Activated CD8-positive, alpha-beta T cell treated with anti-CD3 and anti-CD28 coated beads for 36 hours (primary cell): Measurements from ENCODE around the gene CST5. TPM values are rescaled to one million over a fixed set of nuclear protein-coding genes. Genes with fewer than 3 reads are reported as not detected.

Experiments used
- ATAC-seq: fragments of 200-7000 bp; cut with Tn5 transposase; one replicate; pipeline ENCODE4 v1.10.0; 2021; ENCODE audit warnings: mild to moderate bottlenecking, moderate library complexity
- CTCF ChIA-PET: fragments of 350-600 bp; sonication (Branson Sonifier 250); formaldehyde crosslinking; loops from one replicate; lab custom pipeline; 2021; ENCODE audit warnings: antibody characterized with exemption; lab: Charles Lee
- POLR2A ChIA-PET: fragments of 350-600 bp; sonication (Branson Sonifier 250); formaldehyde crosslinking; loops from one replicate; lab custom pipeline; 2021; ENCODE audit warnings: antibody characterized with exemption; lab: Charles Lee
- DNase-seq: peaks from one replicate; pipeline ENCODE4 v3.0.0-alpha.2; 2020
- H3K27ac Mint-ChIP-seq: one replicate; pipeline ENCODE4 v1.8.0; 2021; ENCODE audit warnings: mild to moderate bottlenecking, mixed read lengths
- H3K27me3 Mint-ChIP-seq: one replicate; pipeline ENCODE4 v1.8.0; 2021; ENCODE audit warnings: mixed read lengths
- H3K36me3 Mint-ChIP-seq: one replicate; pipeline ENCODE4 v1.8.0; 2021; ENCODE audit warnings: low read depth, mixed read lengths
- H3K4me1 Mint-ChIP-seq: one replicate; pipeline ENCODE4 v1.8.0; 2021; ENCODE audit warnings: low read depth, mixed read lengths
- H3K4me3 Mint-ChIP-seq: one replicate; pipeline ENCODE4 v1.8.0; 2021; ENCODE audit warnings: mild to moderate bottlenecking, moderate library complexity, mixed read lengths
- H3K9me3 Mint-ChIP-seq: one replicate; pipeline ENCODE4 v1.8.0; 2021; ENCODE audit warnings: mixed read lengths
- CTCF ChIP-seq: fragments of 200-600 bp; IDR thresholded peaks from one replicate; pipeline ENCODE4 v1.8.0; 2022; ENCODE audit warnings: antibody characterized with exemption, mild to moderate bottlenecking
- intact Hi-C: fragments of 100-400 bp; cut with micrococcal nuclease; formaldehyde crosslinking; loops from one replicate; pipeline ENCODE4 v1.10.0; 2022
- total RNA-seq, 2 experiments: library from RNA; stranded (reverse); gene quantifications; one replicate each; pipeline ENCODE4 v1.2.3, GENCODE V29; 2021

CST5 gene
- total RNA-seq, 2 experiments from 2014 or later: not detected

DNA sequence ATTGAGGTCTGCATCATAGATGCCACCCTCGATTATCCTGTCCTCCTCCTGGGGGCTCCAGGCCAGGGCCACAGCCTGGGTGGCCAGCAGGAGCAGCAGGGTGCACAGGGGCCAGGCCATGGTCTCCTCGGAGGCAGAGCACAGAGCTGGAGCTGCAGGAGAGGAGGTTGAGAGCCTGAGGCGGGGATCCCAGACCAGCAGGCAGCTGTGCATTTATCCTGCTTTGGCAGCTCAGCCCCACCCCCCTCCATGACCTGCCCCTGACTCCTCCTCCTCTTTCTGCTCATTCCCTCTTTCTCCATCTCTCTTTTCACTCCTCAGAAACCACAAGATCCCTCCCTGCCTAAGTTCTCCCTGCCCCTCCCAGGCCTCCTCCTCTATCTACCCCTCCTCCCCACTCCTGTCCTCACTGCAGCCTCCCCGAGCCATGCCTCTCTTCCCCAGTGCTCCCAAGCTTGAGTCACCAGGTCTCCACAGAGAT, 53.0 kb downstream of the CST5 start, which contains the start of gene CST2:
Gene CST2, minus strand, starts transcription at position 189 of the 481 bp plus-strand sequence. Its CDS starts 69 bp downstream, at position 120.
- ChIA-PET CTCF (no interaction called here), POLR2A (no interaction called here)
- intact Hi-C loops: no loop called here
- DNase-seq (no peak), ATAC-seq (no peak)
- no peaks in the 10 kb centered on the region for H3K4me1 Mint-ChIP-seq
- H3K36me3 Mint-ChIP-seq: no peaks in the 10 kb centered on the region
- TF ChIP-seq CTCF: no peak
- H3K9me3 Mint-ChIP-seq: no peaks in the 10 kb centered on the region
- H3K4me3 Mint-ChIP-seq: no peak within 1 kb of the TSS
- H3K27ac Mint-ChIP-seq: no peak within 1 kb of the TSS
- H3K27me3 Mint-ChIP-seq: peaks cover 1% of the 10 kb centered on the region

Other genes starting within 250 kb of the CST5 start
- gene CST3, start 241.8 kb downstream of the CST5 start, total RNA-seq: 1 to 10 TPM in 1 of 2 experiments, under 1 TPM in 1; 0.72 to 1.2 TPM
- not detected for gene CST4, start 190.7 kb downstream of the CST5 start, total RNA-seq
- gene CST1, start 128.8 kb downstream of the CST5 start, total RNA-seq: not detected
- gene CST2, start 53.0 kb downstream of the CST5 start, total RNA-seq: not detected
- gene GGTLC1, start 109.0 kb upstream of the CST5 start, total RNA-seq: not detected